Upper lobe of left lung (tissue), 6 donors: ENCODE data around the gene CNN3. TPM values are rescaled to one million over a fixed set of nuclear protein-coding genes. Genes with fewer than 3 reads are reported as not detected.

Source experiments
- ATAC-seq, 2 donors: fragments of 200-7000 bp; cut with Tn5 transposase; one replicate each; pipeline ENCODE4 v1.9.1; 2022; ENCODE audit warnings: mild to moderate bottlenecking in 2 of 2, moderate library complexity in 2 of 2; ENCODE audit not compliant: low FRiP score in 2 of 2
- DNase-seq, 2 donors: peaks; one replicate each; pipeline ENCODE4 v3.0.0-alpha.2; 2019 to 2020
- H3K27ac ChIP-seq, 4 donors: fragments of 200-600 bp; sonication (generic); one replicate each; pipeline ENCODE4 v1.5.1; 2016 to 2019
- H3K27me3 ChIP-seq, 4 donors: fragments of 200-600 bp; sonication (generic); one replicate each; pipeline ENCODE4 v1.5.1; 2017 to 2019
- H3K36me3 ChIP-seq, 4 donors: fragments of 200-600 bp; sonication (generic); one replicate each; pipeline ENCODE4 v1.5.1; 2016 to 2019
- H3K4me1 ChIP-seq, 4 donors: fragments of 200-600 bp; sonication (generic); one replicate each; pipeline ENCODE4 v1.5.1; 2018 to 2019
- H3K4me3 ChIP-seq, 4 donors: fragments of 200-600 bp; sonication (generic); one replicate each; pipeline ENCODE4 v1.5.1; 2017 to 2019; ENCODE audit warnings: mild to moderate bottlenecking in 2 of 4, moderate library complexity in 1 of 4
- H3K9me3 ChIP-seq, 4 donors: fragments of 200-600 bp; sonication (generic); one replicate each; pipeline ENCODE4 v1.5.1; 2018 to 2019
- CTCF ChIP-seq, 6 experiments: fragments of 450-650 bp in 4 of 6; fragments of 200-600 bp in 2 of 6; sonication (generic) in 2 of 6; IDR thresholded peaks; one replicate each; pipeline ENCODE4 v1.5.1; 2016 to 2019; ENCODE audit warnings: antibody characterized with exemption in 6 of 6
- EP300 ChIP-seq, 4 donors: sonication (generic); formaldehyde crosslinking; IDR thresholded peaks; one replicate each; pipeline ENCODE4 v1.5.1; 2017; ENCODE audit warnings: antibody characterized with exemption in 4 of 4, control low read depth in 2 of 4
- POLR2A ChIP-seq, 4 donors: fragments of 450-650 bp; IDR thresholded peaks; one replicate each; pipeline ENCODE4 v1.5.1; 2016 to 2017; ENCODE audit warnings: antibody characterized with exemption in 4 of 4, mild to moderate bottlenecking in 2 of 4
- POLR2AphosphoS5 ChIP-seq, 2 donors: sonication (generic); formaldehyde crosslinking; IDR thresholded peaks; one replicate each; pipeline ENCODE4 v1.5.1; 2017; ENCODE audit warnings: antibody characterized with exemption in 2 of 2
- WGBS, 2 donors: methylation state at CpG; one replicate each; pipeline ENCODE4 v1.1.5; 2017 to 2018; 5-methylcytosine and 5-hydroxymethylcytosine counted together
- total RNA-seq, 6 donors: library from RNA; depleted of rRNA in 4 of 6; stranded (reverse); fragments of >200 nt in 4 of 6; gene quantifications; one replicate each; pipeline versions ENCODE4 v1.1.0 to v1.2.1, GENCODE V29; 2016 to 2021
- donor health status: DM: no; HTN: no; CAD: no; lungs with moderate emphysema.
- donor health status: DM: no; HTN: yes; CAD: no; lungs with severe emphysema.

CNN3 gene
- total RNA-seq, 6 donors from 2014 or later: 60.8 to 209 (median 166) TPM

DNA sequence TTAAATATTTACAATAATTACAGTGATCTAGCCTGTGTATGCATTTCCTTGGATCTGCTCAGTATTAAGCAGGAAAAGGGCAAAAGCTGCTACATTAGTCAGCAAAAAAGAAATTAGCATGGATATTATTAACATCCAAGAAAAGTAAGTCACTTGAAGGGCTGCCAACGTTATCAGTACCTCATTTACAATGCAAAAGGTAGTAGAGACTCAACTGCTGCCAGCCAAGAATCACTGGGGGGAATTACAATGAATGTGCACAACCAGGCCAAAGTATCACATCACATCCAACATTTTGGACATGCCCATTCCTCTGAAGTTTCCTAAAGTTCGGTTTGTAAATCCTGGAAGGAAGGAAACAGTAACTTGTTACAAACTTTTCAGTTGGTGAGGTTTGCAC, 1.9 kb downstream of the CNN3 start:
- no peak for ATAC-seq
- WGBS, 2 donors: 11 to 13% methylated on average over 2 of the region's 2 CpGs
- H3K27ac ChIP-seq: peak overlapping the region; percentile 96 to 100 (median 99)

DNA sequence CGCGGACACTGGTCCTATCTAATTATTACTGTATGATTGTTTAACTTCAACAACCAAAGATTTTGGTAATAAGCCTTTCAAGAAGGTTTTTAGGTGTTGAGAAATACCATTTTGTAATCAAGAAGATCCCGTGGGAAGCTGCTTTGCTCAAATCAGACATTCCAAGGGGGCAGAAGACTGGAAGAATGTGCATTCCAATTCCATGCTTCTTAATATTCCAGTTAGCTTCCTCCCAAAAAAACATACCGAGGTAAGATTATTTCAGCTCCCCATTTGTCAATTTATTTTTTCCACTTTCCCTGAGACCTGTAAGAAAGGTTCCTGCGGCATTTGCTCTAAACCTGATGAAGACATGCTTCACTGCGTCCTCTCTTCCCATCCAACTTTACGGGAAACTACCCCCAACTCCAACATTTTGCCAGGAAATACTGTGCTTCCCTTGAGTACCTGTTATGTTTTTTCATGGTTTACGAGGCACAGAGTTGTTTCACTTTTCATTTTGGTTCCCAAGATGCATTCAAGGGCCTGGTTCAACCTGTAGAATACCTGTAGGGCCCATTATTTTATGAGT, 4.1 kb downstream of the CNN3 start:
- Histone ChIP-seq H3K4me1 (peaks cover 41 to 76% (median 55%) of the 10 kb centered on the region in 4 donors), H3K27ac (peak overlapping the region; percentile 60 to 100 (median 81)), H3K36me3 (no peaks in the 10 kb centered on the region), H3K4me3 (peak overlapping the region in 2 of 4 donors; percentile 21 to 35), H3K27me3 (peaks cover 0 to 10% (median 0%) of the 10 kb centered on the region in 4 donors), H3K9me3 (no peaks in the 10 kb centered on the region)
- WGBS, 2 donors: 46 to 53% methylated on average over 8 of the region's 8 CpGs
- ATAC-seq (no peak), DNase-seq (no peak)
- TF ChIP-seq EP300 (IDR thresholded peaks at IDR 0.05) (no peak), POLR2AphosphoS5 (IDR thresholded peaks at IDR 0.05) (no peak), POLR2A (IDR thresholded peaks at IDR 0.05) (no peak), CTCF (IDR thresholded peaks at IDR 0.05) (no peak)

More for the DNA sequence above, 1.9 kb downstream of the CNN3 start:
- Histone ChIP-seq H3K4me1 (peaks cover 45 to 77% (median 56%) of the 10 kb centered on the region in 4 donors), H3K27me3 (peaks cover 0 to 10% (median 0%) of the 10 kb centered on the region in 4 donors), H3K9me3 (no peaks in the 10 kb centered on the region), H3K4me3 (peak overlapping the region; percentile 70 to 79 (median 73)), H3K36me3 (no peaks in the 10 kb centered on the region)
- DNase-seq: no peak
- TF ChIP-seq CTCF (IDR thresholded peaks at IDR 0.05): no peak
- no peak for TF ChIP-seq POLR2AphosphoS5 (IDR thresholded peaks at IDR 0.05)
- no peak for TF ChIP-seq POLR2A (IDR thresholded peaks at IDR 0.05)
- no peak for TF ChIP-seq EP300 (IDR thresholded peaks at IDR 0.05)

DNA sequence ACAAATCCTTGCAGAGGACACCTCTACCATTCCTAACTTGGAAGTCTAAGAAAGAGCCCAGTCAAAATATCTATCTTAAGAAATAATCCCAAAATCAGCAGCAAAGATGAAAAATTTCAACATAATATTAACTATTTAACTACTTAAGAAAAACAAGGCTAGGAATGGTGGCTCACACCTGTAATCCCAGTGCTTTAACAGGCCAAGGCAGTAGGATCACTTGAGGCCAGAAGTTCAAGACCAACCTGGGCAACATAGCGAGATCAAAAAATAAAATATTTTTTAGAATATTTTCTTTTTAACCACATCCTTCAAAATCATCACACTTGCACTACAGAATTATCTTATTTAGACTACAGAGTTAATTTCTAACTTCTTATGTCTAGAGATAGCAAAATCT, 4.9 kb downstream of the CNN3 start:
- DNase-seq: no peak
- 95 to 100% methylated on average over 1 of the region's 1 CpG for WGBS, 2 donors
- H3K27me3 ChIP-seq: peaks cover 0 to 7% (median 0%) of the 10 kb centered on the region in 4 donors
- TF ChIP-seq CTCF (IDR thresholded peaks at IDR 0.05): no peak
- TF ChIP-seq POLR2AphosphoS5 (IDR thresholded peaks at IDR 0.05): no peak
- no peak for TF ChIP-seq EP300 (IDR thresholded peaks at IDR 0.05)
- no peak for TF ChIP-seq POLR2A (IDR thresholded peaks at IDR 0.05)
- peak overlapping the region in 1 of 4 donors; percentile 35 for H3K4me3 ChIP-seq
- no peaks in the 10 kb centered on the region for H3K36me3 ChIP-seq
- no peaks in the 10 kb centered on the region for H3K9me3 ChIP-seq
- H3K27ac ChIP-seq: peak overlapping the region in 3 of 4 donors; percentile 63 to 100 (median 99)
- peaks cover 42 to 75% (median 57%) of the 10 kb centered on the region in 4 donors for H3K4me1 ChIP-seq
- ATAC-seq: no peak

DNA sequence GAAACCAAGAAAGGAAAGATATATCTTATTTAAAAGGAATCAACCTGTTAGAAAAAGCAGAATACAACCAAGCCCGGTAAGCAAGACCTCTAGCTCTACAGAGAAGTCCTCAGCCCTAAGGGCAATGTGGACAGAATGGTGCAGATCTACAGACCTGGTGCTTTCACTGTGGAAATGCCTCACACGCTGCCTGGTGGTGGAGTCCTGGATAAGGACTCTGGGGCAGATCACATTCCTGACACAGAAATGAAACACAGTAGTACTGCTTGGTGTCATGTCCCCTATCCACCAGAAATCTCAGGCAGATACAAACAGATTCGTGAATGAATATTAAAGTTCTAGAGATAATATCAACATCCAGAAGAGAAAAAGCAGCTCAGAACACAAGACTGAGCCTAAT, 6.8 kb downstream of the CNN3 start:
- TF ChIP-seq CTCF (IDR thresholded peaks at IDR 0.05) (no peak), POLR2A (IDR thresholded peaks at IDR 0.05) (no peak), POLR2AphosphoS5 (IDR thresholded peaks at IDR 0.05) (no peak), EP300 (IDR thresholded peaks at IDR 0.05) (no peak)
- peaks cover 0 to 2% (median 0%) of the 10 kb centered on the region in 4 donors for H3K36me3 ChIP-seq
- H3K4me1 ChIP-seq: peaks cover 49 to 84% (median 55%) of the 10 kb centered on the region in 4 donors
- ATAC-seq (peak; percentile 21 to 41), DNase-seq (no peak)
- 51 to 61% methylated on average over 3 of the region's 3 CpGs for WGBS, 2 donors
- H3K27ac ChIP-seq: peak overlapping the region in 3 of 4 donors; percentile 24 to 46 (median 40)
- H3K9me3 ChIP-seq: no peaks in the 10 kb centered on the region
- peak overlapping the region in 1 of 4 donors; percentile 13 for H3K4me3 ChIP-seq
- no peaks in the 10 kb centered on the region for H3K27me3 ChIP-seq
